Endothelial cell (in vitro differentiated cells): ENCODE measurements around the gene EFNA1. TPM values are rescaled to one million over a fixed set of nuclear protein-coding genes. Genes with fewer than 3 reads are reported as not detected.
"Not testable (repeated sequence)": the region's sequence is repeated elsewhere in the genome, so short reads cannot be mapped to it uniquely, and the experiment has no call there.

ENCODE experiments used
- DNase-seq: peaks from one replicate; pipeline ENCODE4 v3.0.0; 2021; ENCODE audit warnings: low spot score
- H3K27ac Mint-ChIP-seq: one replicate; pipeline ENCODE4 v1.8.0; 2021; ENCODE audit warnings: mixed read lengths, inconsistent platforms; ENCODE audit not compliant: unreplicated experiment
- H3K27me3 Mint-ChIP-seq: one replicate; pipeline ENCODE4 v1.8.0; 2021; ENCODE audit warnings: mild to moderate bottlenecking, moderate library complexity, mixed read lengths, inconsistent platforms; ENCODE audit not compliant: unreplicated experiment
- H3K36me3 Mint-ChIP-seq: one replicate; pipeline ENCODE4 v1.8.0; 2021; ENCODE audit warnings: mild to moderate bottlenecking, low read depth, mixed read lengths, inconsistent platforms; ENCODE audit not compliant: unreplicated experiment
- H3K4me1 Mint-ChIP-seq: one replicate; pipeline ENCODE4 v1.8.0; 2021; ENCODE audit warnings: mild to moderate bottlenecking, mixed read lengths, inconsistent platforms; ENCODE audit not compliant: unreplicated experiment
- H3K4me3 Mint-ChIP-seq: one replicate; pipeline ENCODE4 v1.8.0; 2021; ENCODE audit warnings: mild to moderate bottlenecking, mixed read lengths, inconsistent platforms; ENCODE audit not compliant: unreplicated experiment
- H3K9me3 Mint-ChIP-seq: one replicate; pipeline ENCODE4 v1.8.0; 2021; ENCODE audit warnings: mixed read lengths, inconsistent platforms; ENCODE audit not compliant: unreplicated experiment
- total RNA-seq: library from RNA; stranded (reverse); fragmentation: NEBNext Ultra II Directional; extraction: Animal tissue kit (Norgen Biotek cat#: 25700); gene quantifications from one replicate; pipeline ENCODE4 v1.2.1, GENCODE V29; 2021; ENCODE audit not compliant: unreplicated experiment
- TF ChIP-seq, protein P1 (sequence below): fragments of 200-600 bp; sonication (generic); IDR thresholded peaks from one replicate; pipeline ENCODE4 v1.5.0; 2021; ENCODE audit warnings: antibody characterized with exemption; ENCODE audit not compliant: unreplicated experiment

Gene EFNA1
- total RNA-seq, 1 donor from 2014 or later = 413 TPM

DNA sequence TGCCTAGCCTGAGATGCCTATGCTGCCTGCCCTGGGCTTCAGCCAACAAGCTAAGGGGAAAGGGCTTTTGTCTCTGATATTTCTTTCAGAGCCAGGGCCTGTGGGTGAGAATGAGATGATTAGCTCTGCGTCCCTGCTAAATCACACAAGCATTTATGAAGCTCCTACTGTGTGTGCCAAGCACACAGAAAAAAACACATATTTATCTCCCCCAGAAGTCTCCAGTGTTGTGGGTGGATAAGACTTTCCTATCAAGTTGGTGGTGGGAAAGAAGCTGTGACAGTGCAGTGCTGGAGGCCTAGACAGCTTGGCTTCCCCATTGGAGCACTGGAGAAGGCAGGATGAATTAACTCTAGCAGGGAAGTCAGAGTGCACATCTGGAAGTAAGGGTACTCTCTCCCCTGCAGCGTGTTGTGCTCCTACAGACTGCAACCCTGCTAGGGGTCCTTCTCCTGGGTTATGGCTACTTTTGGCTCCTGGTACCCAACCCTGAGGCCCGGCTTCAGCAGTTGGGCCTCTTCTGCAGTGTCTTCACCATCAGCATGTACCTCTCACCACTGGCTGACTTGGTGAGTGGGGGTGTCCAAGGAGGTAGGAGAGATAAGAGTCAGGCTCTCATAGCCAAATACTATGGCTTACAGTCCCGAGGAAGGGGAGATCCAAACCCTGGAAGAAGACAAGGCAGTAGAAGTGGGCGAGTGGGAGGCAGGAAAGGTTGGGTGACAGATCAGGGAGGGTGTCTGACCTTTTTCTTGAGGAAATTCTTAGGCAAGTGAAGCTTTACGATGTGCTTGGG is 9.7 kb downstream of the EFNA1 start:
- Mint-ChIP-seq H3K9me3 (no peaks in the 10 kb centered on the region), H3K4me3 (peak overlapping the region; percentile 88), H3K27ac (peak overlapping the region; percentile 76), H3K27me3 (peaks cover 10% of the 10 kb centered on the region), H3K36me3 (peaks cover 38% of the 10 kb centered on the region), H3K4me1 (peaks cover 55% of the 10 kb centered on the region)
- no peak for DNase-seq
- TF ChIP-seq, protein P1, sequence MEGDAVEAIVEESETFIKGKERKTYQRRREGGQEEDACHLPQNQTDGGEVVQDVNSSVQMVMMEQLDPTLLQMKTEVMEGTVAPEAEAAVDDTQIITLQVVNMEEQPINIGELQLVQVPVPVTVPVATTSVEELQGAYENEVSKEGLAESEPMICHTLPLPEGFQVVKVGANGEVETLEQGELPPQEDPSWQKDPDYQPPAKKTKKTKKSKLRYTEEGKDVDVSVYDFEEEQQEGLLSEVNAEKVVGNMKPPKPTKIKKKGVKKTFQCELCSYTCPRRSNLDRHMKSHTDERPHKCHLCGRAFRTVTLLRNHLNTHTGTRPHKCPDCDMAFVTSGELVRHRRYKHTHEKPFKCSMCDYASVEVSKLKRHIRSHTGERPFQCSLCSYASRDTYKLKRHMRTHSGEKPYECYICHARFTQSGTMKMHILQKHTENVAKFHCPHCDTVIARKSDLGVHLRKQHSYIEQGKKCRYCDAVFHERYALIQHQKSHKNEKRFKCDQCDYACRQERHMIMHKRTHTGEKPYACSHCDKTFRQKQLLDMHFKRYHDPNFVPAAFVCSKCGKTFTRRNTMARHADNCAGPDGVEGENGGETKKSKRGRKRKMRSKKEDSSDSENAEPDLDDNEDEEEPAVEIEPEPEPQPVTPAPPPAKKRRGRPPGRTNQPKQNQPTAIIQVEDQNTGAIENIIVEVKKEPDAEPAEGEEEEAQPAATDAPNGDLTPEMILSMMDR = no peak

DNA sequence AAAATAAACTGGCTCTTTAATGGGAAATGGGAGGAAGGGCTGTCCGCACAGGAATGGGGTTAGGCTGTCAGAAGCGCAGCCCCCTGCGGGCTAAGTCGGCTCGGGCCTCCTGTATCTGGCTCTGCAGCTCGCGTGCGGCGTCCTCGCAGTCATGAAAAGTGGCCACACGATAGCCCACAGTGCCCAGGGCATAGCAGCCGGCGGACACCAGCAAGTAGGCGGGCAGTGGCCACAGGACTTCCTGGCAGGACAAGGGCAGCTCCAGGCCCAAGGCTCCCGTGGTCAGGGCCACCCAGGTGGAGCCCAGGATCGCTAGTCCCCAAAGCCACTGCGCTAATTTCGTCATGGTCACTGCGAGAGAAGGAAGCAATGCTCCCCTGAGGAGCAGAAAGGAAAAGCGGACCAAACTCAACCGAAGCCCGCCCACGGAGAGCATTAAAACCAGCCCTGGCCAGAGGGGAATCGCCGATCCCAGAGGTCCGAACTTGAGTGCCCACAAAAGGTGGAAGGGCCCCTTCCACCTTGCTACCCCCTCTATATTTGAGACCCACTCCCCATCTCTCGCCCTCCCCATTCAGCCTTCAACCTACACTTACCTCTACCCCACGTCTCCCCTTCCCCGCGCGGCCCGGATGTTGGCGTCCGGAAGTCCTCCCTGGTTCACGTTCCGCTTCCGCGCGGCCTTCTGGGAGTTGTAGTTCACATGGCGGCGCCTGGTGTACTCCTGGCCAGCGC is 12.4 kb downstream of the EFNA1 start, which contains the start of gene DPM3:
Gene DPM3 (minus strand): TSS at position 637 of the 735 bp plus-strand sequence. CDS start 291 bp downstream, at position 346.
- H3K36me3 Mint-ChIP-seq = peaks cover 24% of the 10 kb centered on the region
- H3K4me3 Mint-ChIP-seq = peak within 1 kb of the TSS; percentile 97
- peaks cover 38% of the 10 kb centered on the region for H3K4me1 Mint-ChIP-seq
- H3K9me3 Mint-ChIP-seq = no peaks in the 10 kb centered on the region
- H3K27ac Mint-ChIP-seq = peak within 1 kb of the TSS; percentile 98
- DNase-seq = peak; percentile 87
- peaks cover 11% of the 10 kb centered on the region for H3K27me3 Mint-ChIP-seq
- TF ChIP-seq, protein P1 = no peak

DNA sequence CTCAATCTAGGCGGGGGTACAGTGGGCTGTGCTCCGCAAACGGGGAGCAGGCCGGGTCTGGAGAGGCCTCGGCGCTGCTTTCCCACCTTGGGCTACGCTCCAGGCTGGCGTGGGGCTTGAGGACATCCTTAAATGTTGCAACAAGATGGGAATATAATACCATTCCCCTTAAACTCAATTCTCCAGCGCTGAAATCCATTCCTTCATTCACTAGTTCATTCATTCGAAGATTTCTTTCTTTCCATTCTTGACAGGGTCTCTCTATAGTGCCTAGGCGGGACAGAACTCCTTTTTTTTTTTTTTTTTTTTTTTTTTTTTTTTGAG is 12.9 kb downstream of the EFNA1 start:
- peaks cover 33% of the 10 kb centered on the region for H3K4me1 Mint-ChIP-seq
- H3K9me3 Mint-ChIP-seq = no peaks in the 10 kb centered on the region

DNA sequence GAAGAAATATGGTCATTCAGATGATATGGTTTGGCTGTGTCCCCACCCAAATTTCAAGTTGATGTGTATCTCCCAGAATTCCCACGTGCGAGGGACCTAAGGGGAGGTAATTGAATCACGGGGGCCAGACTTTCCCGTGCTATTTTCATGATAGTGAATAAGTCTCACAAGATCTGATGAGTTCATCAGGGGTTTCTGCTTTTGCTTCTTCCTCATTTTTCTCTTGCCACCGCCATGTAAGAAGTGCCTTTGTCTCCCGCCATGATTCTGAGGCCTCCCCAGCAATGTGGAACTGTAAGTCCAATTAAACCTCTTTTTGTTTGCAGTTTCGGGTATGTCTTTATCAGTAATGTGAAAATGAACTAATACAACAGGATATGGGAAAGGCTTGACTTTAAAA is 14.1 kb downstream of the EFNA1 start:
- no peak for DNase-seq
- peaks cover 7% of the 10 kb centered on the region for H3K27me3 Mint-ChIP-seq
- no peak overlapping the region for H3K27ac Mint-ChIP-seq
- H3K4me3 Mint-ChIP-seq = no peak overlapping the region
- peaks cover 19% of the 10 kb centered on the region for H3K36me3 Mint-ChIP-seq
- H3K9me3 Mint-ChIP-seq = no peaks in the 10 kb centered on the region
- H3K4me1 Mint-ChIP-seq = peaks cover 31% of the 10 kb centered on the region
- TF ChIP-seq, protein P1 = no peak

More for the DNA sequence above, 12.9 kb downstream of the EFNA1 start:
- Mint-ChIP-seq H3K27me3 (peaks cover 7% of the 10 kb centered on the region), H3K4me3 (peak overlapping the region; percentile 97), H3K27ac (peak overlapping the region; percentile 98), H3K36me3 (peaks cover 19% of the 10 kb centered on the region)
- DNase-seq = no peak
- TF ChIP-seq, protein P1 = no peak

DNA sequence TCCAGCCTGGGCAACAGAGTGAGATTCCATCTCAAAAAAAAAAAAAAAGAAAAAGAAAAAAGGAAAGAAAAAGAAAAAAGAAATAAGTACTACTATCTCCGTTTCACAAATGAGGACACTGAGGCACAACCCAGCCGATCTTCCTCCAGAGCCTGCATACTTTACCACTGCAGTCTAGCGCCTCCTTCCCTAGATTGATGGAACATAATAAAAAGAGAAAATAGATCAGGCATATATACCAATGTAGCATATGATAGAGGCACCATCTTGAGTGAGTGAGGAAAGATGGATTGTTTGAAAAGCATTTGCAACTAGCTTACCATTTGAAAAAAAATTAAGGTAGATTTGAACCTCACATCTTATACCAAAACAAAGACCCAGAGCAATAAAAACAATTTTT is 17.8 kb downstream of the EFNA1 start:
- Mint-ChIP-seq H3K4me1 (peaks cover 13% of the 10 kb centered on the region), H3K36me3 (no peaks in the 10 kb centered on the region), H3K9me3 (no peaks in the 10 kb centered on the region), H3K27ac (no peak overlapping the region), H3K27me3 (peaks cover 3% of the 10 kb centered on the region), H3K4me3 (no peak overlapping the region)
- TF ChIP-seq, protein P1 = no peak
- DNase-seq = no peak

DNA sequence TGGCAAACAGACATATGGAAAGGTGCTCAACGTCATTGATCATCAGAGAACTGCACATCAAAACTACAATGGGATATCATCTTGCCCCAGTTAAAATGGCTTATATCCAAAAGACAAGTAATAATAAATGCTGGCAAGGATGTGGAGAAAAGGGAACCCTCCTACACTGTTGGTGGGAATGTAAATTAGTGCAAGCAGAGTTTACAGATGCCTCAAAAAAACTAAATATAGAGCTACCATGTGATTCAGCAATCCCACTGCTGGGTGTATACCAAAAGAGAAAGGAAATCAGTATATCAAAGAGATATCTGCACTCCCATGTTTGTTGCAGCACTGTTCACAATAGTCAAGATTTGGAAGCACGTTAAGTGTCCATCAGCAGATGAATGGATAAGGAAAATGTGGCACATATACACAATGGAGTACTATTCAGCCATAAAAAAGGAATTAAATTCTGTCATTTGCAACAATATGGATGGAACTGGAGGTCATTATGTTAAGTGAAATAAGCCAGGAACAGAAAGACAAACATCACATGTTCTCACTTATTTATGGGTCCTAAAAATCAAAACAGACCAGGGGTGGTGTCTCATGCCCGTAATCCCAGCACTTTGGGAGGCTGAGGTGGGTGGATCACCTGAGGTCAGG is 28.4 kb downstream of the EFNA1 start:
- H3K27me3 Mint-ChIP-seq, H3K4me1 Mint-ChIP-seq, H3K4me3 Mint-ChIP-seq, H3K36me3 Mint-ChIP-seq, H3K9me3 Mint-ChIP-seq, DNase-seq, H3K27ac Mint-ChIP-seq: not testable (repeated sequence)
